ENCODE measurements around the gene GCC2.

The GCC2 gene

DNA sequence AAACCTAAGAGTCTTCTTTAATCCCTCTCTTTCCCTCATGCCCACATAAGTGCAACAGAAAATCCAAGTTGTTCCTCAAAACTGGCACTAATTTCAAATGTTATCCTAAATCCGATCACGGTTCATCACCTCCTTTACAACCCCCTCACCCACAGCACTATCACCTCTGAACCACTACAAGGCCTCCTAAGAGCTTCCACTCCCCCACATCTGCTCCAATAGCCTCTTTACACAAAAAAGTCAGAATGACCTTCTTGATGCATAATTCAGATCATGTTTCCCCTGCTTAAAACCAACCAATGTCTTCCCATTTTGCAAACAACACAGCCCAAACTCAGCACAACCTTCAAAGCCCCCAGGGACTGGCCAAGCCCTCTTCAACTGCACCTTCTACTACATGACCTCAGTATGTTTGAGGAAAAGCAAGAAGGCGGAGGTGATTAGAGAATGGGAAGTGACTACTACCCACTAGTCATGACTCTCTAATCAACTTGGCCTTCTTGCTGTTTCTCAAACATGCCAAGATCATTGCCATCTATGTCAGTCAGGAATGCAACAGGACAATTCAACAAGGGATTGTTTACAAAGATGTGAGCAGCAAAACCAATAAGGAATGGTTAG lies 34.6 kb upstream of the GCC2 start:
- H3K4me1 ChIP-seq (ENCODE audit: control insufficient read depth in 1 of 2, insufficient read depth in 1 of 2, low read depth in 1 of 2, low read length in 1 of 2), result no peaks in the 10 kb centered on the region
- no peak overlapping the region for H3K4me3 ChIP-seq (ENCODE audit: low read depth in 1 of 2, low read length in 1 of 2)
- H3K27ac ChIP-seq, result no peak overlapping the region
- H3K27me3 ChIP-seq, result no peaks in the 10 kb centered on the region
- H3K9me3 ChIP-seq, result no peaks in the 10 kb centered on the region
- H3K36me3 ChIP-seq, result no peaks in the 10 kb centered on the region
- TF ChIP-seq, protein P1, sequence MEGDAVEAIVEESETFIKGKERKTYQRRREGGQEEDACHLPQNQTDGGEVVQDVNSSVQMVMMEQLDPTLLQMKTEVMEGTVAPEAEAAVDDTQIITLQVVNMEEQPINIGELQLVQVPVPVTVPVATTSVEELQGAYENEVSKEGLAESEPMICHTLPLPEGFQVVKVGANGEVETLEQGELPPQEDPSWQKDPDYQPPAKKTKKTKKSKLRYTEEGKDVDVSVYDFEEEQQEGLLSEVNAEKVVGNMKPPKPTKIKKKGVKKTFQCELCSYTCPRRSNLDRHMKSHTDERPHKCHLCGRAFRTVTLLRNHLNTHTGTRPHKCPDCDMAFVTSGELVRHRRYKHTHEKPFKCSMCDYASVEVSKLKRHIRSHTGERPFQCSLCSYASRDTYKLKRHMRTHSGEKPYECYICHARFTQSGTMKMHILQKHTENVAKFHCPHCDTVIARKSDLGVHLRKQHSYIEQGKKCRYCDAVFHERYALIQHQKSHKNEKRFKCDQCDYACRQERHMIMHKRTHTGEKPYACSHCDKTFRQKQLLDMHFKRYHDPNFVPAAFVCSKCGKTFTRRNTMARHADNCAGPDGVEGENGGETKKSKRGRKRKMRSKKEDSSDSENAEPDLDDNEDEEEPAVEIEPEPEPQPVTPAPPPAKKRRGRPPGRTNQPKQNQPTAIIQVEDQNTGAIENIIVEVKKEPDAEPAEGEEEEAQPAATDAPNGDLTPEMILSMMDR (IDR thresholded peaks at IDR 0.05), result no peak

DNA sequence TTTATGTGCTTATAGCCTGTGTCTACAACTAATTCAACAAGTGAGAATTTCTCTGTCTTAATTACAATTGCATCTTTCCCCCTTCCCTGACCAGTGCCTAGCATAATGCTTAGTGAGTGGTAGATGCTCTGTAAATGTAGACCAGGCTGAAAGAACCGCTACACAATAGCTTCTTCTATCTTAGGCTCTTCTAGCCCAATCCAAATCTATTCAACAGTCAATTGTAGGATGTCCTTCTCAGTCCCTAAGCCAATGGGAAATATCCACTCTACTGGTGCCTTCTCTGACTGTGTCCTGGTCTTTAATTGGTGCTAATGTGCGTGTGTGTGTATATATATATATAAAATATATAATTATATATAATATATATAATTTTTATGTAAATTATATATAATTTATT lies 34.1 kb upstream of the GCC2 start:
- H3K36me3 ChIP-seq, result no peaks in the 10 kb centered on the region
- no peaks in the 10 kb centered on the region for H3K27me3 ChIP-seq
- no peaks in the 10 kb centered on the region for H3K9me3 ChIP-seq
- no peaks in the 10 kb centered on the region for H3K4me1 ChIP-seq (ENCODE audit: control insufficient read depth in 1 of 2, insufficient read depth in 1 of 2, low read depth in 1 of 2, low read length in 1 of 2)
- H3K4me3 ChIP-seq (ENCODE audit: low read depth in 1 of 2, low read length in 1 of 2), result no peak overlapping the region
- H3K27ac ChIP-seq, result no peak overlapping the region
- TF ChIP-seq, protein P1 (IDR thresholded peaks at IDR 0.05), result no peak

DNA sequence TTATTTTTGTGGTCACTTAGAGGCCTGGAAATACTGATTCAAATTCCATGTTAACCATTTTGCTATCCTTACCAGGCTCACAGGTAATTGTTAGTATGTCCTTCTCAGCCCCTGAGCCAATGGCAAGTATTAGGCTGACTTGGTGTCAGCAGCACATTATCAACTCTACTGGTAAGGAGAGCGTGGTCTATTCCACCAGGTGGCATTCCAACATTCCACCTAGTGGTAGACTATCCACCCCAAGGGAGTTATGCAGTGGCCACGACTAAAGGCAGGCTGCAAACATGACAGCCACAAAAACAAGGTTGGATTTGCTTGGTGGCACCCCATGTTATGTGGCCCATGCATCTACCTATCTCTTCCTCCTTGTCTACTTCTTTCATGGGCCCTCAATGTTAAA lies 31.8 kb upstream of the GCC2 start:
- TF ChIP-seq, protein P1 (IDR thresholded peaks at IDR 0.05), result no peak
- no peaks in the 10 kb centered on the region for H3K27me3 ChIP-seq
- no peak overlapping the region for H3K4me3 ChIP-seq (ENCODE audit: low read depth in 1 of 2, low read length in 1 of 2)
- H3K9me3 ChIP-seq, result no peaks in the 10 kb centered on the region
- H3K36me3 ChIP-seq, result no peaks in the 10 kb centered on the region
- H3K27ac ChIP-seq, result no peak overlapping the region
- H3K4me1 ChIP-seq (ENCODE audit: control insufficient read depth in 1 of 2, insufficient read depth in 1 of 2, low read depth in 1 of 2, low read length in 1 of 2), result no peaks in the 10 kb centered on the region

DNA sequence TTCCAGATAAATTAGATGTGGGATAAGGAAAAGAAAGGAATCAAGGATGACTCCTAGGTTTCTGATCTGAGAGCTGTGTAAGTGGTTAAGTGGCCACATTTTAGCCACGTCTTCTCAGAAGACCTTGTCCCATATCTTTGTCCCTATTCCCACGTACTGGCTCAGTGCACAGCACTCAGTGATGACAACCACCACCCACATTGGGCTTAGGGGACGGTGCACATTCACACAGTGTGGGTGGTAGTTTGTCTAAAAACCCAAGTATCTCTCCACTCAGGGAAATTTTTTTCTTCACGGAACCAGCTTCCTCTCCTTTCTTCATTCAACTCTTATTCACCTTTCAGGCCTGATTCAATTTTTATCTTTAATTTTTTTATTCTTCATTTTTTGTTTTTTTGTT lies 30.6 kb upstream of the GCC2 start:
- H3K4me3 ChIP-seq (ENCODE audit: low read depth in 1 of 2, low read length in 1 of 2), result no peak overlapping the region
- TF ChIP-seq, protein P1 (IDR thresholded peaks at IDR 0.05), result no peak
- no peaks in the 10 kb centered on the region for H3K9me3 ChIP-seq
- H3K4me1 ChIP-seq (ENCODE audit: control insufficient read depth in 1 of 2, insufficient read depth in 1 of 2, low read depth in 1 of 2, low read length in 1 of 2), result no peaks in the 10 kb centered on the region
- H3K27me3 ChIP-seq, result no peaks in the 10 kb centered on the region
- H3K27ac ChIP-seq, result no peak overlapping the region
- H3K36me3 ChIP-seq, result no peaks in the 10 kb centered on the region

DNA sequence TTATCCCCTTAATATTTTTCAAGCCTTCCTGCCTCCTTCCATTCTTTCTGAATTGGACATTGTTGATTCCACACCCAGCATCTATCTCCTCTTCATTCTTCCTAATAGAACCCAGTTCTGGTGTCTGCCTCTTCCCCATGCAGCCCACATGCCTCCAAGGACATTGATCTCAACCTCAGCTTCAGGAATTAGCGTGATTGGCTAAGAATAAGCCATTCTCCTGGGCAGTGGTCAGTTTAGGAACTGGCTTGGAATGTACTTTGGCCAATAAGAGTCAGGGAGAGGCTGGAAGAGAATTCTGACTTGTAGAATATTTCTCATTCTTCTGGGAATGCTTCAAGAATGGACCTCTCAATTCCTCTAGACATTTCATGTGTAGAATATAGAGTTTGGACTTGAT lies 25.9 kb upstream of the GCC2 start:
- no peak overlapping the region for H3K27ac ChIP-seq
- no peak overlapping the region for H3K4me3 ChIP-seq (ENCODE audit: low read depth in 1 of 2, low read length in 1 of 2)
- no peaks in the 10 kb centered on the region for H3K36me3 ChIP-seq
- TF ChIP-seq, protein P1 (IDR thresholded peaks at IDR 0.05), result no peak
- H3K4me1 ChIP-seq (ENCODE audit: control insufficient read depth in 1 of 2, insufficient read depth in 1 of 2, low read depth in 1 of 2, low read length in 1 of 2), result no peaks in the 10 kb centered on the region
- no peaks in the 10 kb centered on the region for H3K9me3 ChIP-seq
- no peaks in the 10 kb centered on the region for H3K27me3 ChIP-seq

Measured in neutrophil (primary cell).